Loucy (cell line): ENCODE results near the gene ARF4.
A peak's percentile ranks its signal among the peaks of the same experiment; 100 is the strongest.

Experiments used
- H2AFZ ChIP-seq: fragments of 200-600 bp; sonication (generic); 2 replicates; pipeline ENCODE4 v1.6.0; 2016; ENCODE audit warnings: antibody characterized with exemption, mild to moderate bottlenecking, low read length, moderate library complexity
- H3F3A ChIP-seq: fragments of 200-600 bp; 2 replicates; pipeline ENCODE4 v1.6.0; 2016; ENCODE audit warnings: antibody characterized with exemption, low read depth, mild to moderate bottlenecking
- H3K27me3 ChIP-seq: fragments of 200-600 bp; sonication (generic); 2 replicates; pipeline ENCODE4 v1.6.1; 2014; ENCODE audit warnings: low read length, mild to moderate bottlenecking; ENCODE audit not compliant: insufficient read depth, poor library complexity, severe bottlenecking
- H3K36me3 ChIP-seq: fragments of 200-600 bp; sonication (generic); 2 replicates; pipeline ENCODE4 v1.6.1; 2016; ENCODE audit warnings: low read length; ENCODE audit not compliant: insufficient read depth
- H3K4me1 ChIP-seq: fragments of 200-600 bp; sonication (generic); 2 replicates; pipeline ENCODE4 v1.5.1; 2014; ENCODE audit warnings: low read length, mild to moderate bottlenecking; ENCODE audit not compliant: insufficient read depth, poor library complexity, severe bottlenecking
- H3K4me2 ChIP-seq: fragments of 200-600 bp; sonication (generic); 2 replicates; pipeline ENCODE4 v1.6.0; 2014; ENCODE audit warnings: antibody characterized with exemption, low read length, low read depth, mild to moderate bottlenecking; ENCODE audit not compliant: poor library complexity, severe bottlenecking
- H3K4me3 ChIP-seq: fragments of 200-600 bp; sonication (generic); 2 replicates; pipeline ENCODE4 v1.5.1; 2014; ENCODE audit warnings: low read length, mild to moderate bottlenecking, mixed read lengths; ENCODE audit not compliant: poor library complexity, severe bottlenecking
- H3K79me2 ChIP-seq: fragments of 200-600 bp; sonication (generic); 2 replicates; pipeline ENCODE4 v1.6.1; 2014; ENCODE audit warnings: low read length; ENCODE audit not compliant: insufficient read depth
- H3K9ac ChIP-seq: fragments of 200-600 bp; sonication (generic); 2 replicates; pipeline ENCODE4 v1.6.0; 2014; ENCODE audit warnings: mild to moderate bottlenecking, low read depth, low read length, moderate library complexity; ENCODE audit not compliant: poor library complexity, severe bottlenecking
- H3K9me2 ChIP-seq: fragments of 200-600 bp; sonication (generic); replicated peaks from 2 replicates; pipeline ENCODE4 v1.6.1; 2016; ENCODE audit warnings: low read depth, low read length, mixed read lengths
- H3K9me3 ChIP-seq: fragments of 200-600 bp; sonication (generic); 2 replicates; pipeline ENCODE4 v1.6.1; 2014; ENCODE audit warnings: mild to moderate bottlenecking, antibody characterized with exemption, low read length, low read depth; ENCODE audit not compliant: insufficient read depth
- H4K20me1 ChIP-seq: fragments of 200-600 bp; sonication (generic); 2 replicates; pipeline ENCODE4 v1.6.0; 2014; ENCODE audit warnings: antibody characterized with exemption, low read length, mild to moderate bottlenecking; ENCODE audit not compliant: insufficient read depth, poor library complexity, severe bottlenecking
- CTCF ChIP-seq: fragments of 200-600 bp; sonication (generic); conservative IDR thresholded peaks from 2 replicates; pipeline ENCODE4 v1.5.1; 2014; ENCODE audit warnings: mild to moderate bottlenecking, antibody characterized with exemption, low read length
- EZH2phosphoT487 ChIP-seq: fragments of 200-600 bp; IDR thresholded peaks from 2 replicates; pipeline ENCODE4 v1.6.1; 2018; ENCODE audit warnings: antibody characterized with exemption, mild to moderate bottlenecking, moderate library complexity, borderline replicate concordance

Gene ARF4

GRCh38 chr3:57557085-57557537 lies 40.0 kb downstream of the ARF4 start:
- peaks cover 27% of the 10 kb centered on the region for H4K20me1 ChIP-seq
- H3K4me1 ChIP-seq: peaks cover 42% of the 10 kb centered on the region
- no peak for TF ChIP-seq CTCF
- no peak for TF ChIP-seq EZH2phosphoT487
- peak overlapping the region; percentile 88 for H3K9ac ChIP-seq
- H3K27me3 ChIP-seq: no peaks in the 10 kb centered on the region
- H2AFZ ChIP-seq: peak overlapping the region; percentile 99; the same call in 1 of the 2 replicates
- peaks cover 58% of the 10 kb centered on the region for H3K79me2 ChIP-seq
- no peaks in the 10 kb centered on the region for H3K9me2 ChIP-seq
- H3K4me2 ChIP-seq: peak overlapping the region; percentile 100
- H3K9me3 ChIP-seq: no peaks in the 10 kb centered on the region
- peak overlapping the region; percentile 97 for H3K4me3 ChIP-seq
- H3K36me3 ChIP-seq: no peaks in the 10 kb centered on the region
- H3F3A ChIP-seq: no peaks in the 10 kb centered on the region

- H2AFZ ChIP-seq: peak overlapping the region; percentile 99
- TF ChIP-seq CTCF (no peak), EZH2phosphoT487 (no peak)
- H3K36me3 ChIP-seq: no peaks in the 10 kb centered on the region
Observed at GRCh38 chr3:57556459-57557084, 40.6 kb downstream of the ARF4 start.

GRCh38 chr3:57555738-57556458 lies 41.2 kb downstream of the ARF4 start, which contains the start of gene PDE12:
PDE12 (plus strand) TSS chr3:57556274; CDS start chr3:57556380, 106 bp downstream.
- peaks cover 33% of the 10 kb centered on the region for H3K4me1 ChIP-seq
- TF ChIP-seq EZH2phosphoT487: no peak
- no peak for TF ChIP-seq CTCF
- peaks cover 27% of the 10 kb centered on the region for H4K20me1 ChIP-seq
- H3K4me2 ChIP-seq: peak within 1 kb of the TSS; percentile 100
- peaks cover 48% of the 10 kb centered on the region for H3K79me2 ChIP-seq
- H3K9me3 ChIP-seq: no peaks in the 10 kb centered on the region
- peak within 1 kb of the TSS; percentile 99 for H2AFZ ChIP-seq
- no peaks in the 10 kb centered on the region for H3F3A ChIP-seq
- H3K9ac ChIP-seq: peak within 1 kb of the TSS; percentile 88
- peak within 1 kb of the TSS; percentile 97 for H3K4me3 ChIP-seq
- no peaks in the 10 kb centered on the region for H3K27me3 ChIP-seq
- no peaks in the 10 kb centered on the region for H3K9me2 ChIP-seq
- no peaks in the 10 kb centered on the region for H3K36me3 ChIP-seq

More at GRCh38 chr3:57556459-57557084, 40.6 kb downstream of the ARF4 start:
- peak overlapping the region; percentile 97 for H3K4me3 ChIP-seq
- peaks cover 27% of the 10 kb centered on the region for H4K20me1 ChIP-seq
- H3K79me2 ChIP-seq: peaks cover 53% of the 10 kb centered on the region
- peak overlapping the region; percentile 88 for H3K9ac ChIP-seq
- H3F3A ChIP-seq: no peaks in the 10 kb centered on the region
- H3K4me1 ChIP-seq: peaks cover 37% of the 10 kb centered on the region
- peak overlapping the region; percentile 100 for H3K4me2 ChIP-seq
- H3K9me3 ChIP-seq: no peaks in the 10 kb centered on the region
- H3K9me2 ChIP-seq: no peaks in the 10 kb centered on the region
- H3K27me3 ChIP-seq: no peaks in the 10 kb centered on the region
